T-helper 17 cell (primary cell): ENCODE data around the gene DPEP3. TPM values are rescaled to one million over a fixed set of nuclear protein-coding genes. Genes with fewer than 3 reads are reported as not detected.
A peak's percentile ranks its signal among the peaks of the same experiment; 100 is the strongest.
"Not testable (repeated sequence)": the region's sequence is repeated elsewhere in the genome, so short reads cannot be mapped to it uniquely, and the experiment has no call there.

Experiments
- ATAC-seq: fragments of 150-1000 bp; cut with Tn5 transposase; 2 replicates; pipeline ENCODE4 v1.10.0; 2021; ENCODE audit warnings: mild to moderate bottlenecking, moderate library complexity
- DNase-seq, 3 donors: peaks; one replicate each; pipeline versions ENCODE4 v3.0.0 to v3.0.0-alpha.2; 2020 to 2021
- H3K9me3 ChIP-seq: one replicate; pipeline ENCODE4 v1.7.0; 2013; ENCODE audit warnings: low read length, mild to moderate bottlenecking; ENCODE audit not compliant: control insufficient read depth, poor library complexity, severe bottlenecking
- H3K27ac Mint-ChIP-seq: one replicate; pipeline ENCODE4 v1.8.0; 2022; ENCODE audit warnings: mild to moderate bottlenecking, moderate library complexity, mixed read lengths
- H3K27me3 Mint-ChIP-seq: one replicate; pipeline ENCODE4 v1.8.0; 2022; ENCODE audit warnings: mixed read lengths
- H3K36me3 Mint-ChIP-seq: one replicate; pipeline ENCODE4 v1.8.0; 2022; ENCODE audit warnings: low read depth, mixed read lengths
- H3K4me1 Mint-ChIP-seq: one replicate; pipeline ENCODE4 v1.8.0; 2022; ENCODE audit warnings: mild to moderate bottlenecking, mixed read lengths
- H3K4me3 Mint-ChIP-seq: one replicate; pipeline ENCODE4 v1.8.0; 2022; ENCODE audit warnings: mild to moderate bottlenecking, moderate library complexity, mixed read lengths
- total RNA-seq, 4 donors: library from RNA in 2 of 4; stranded (reverse) in 2 of 4; gene quantifications; one replicate each; pipeline ENCODE4 v1.2.3 and lab custom pipeline; 2022 to 2026

DPEP3 gene, protein sequence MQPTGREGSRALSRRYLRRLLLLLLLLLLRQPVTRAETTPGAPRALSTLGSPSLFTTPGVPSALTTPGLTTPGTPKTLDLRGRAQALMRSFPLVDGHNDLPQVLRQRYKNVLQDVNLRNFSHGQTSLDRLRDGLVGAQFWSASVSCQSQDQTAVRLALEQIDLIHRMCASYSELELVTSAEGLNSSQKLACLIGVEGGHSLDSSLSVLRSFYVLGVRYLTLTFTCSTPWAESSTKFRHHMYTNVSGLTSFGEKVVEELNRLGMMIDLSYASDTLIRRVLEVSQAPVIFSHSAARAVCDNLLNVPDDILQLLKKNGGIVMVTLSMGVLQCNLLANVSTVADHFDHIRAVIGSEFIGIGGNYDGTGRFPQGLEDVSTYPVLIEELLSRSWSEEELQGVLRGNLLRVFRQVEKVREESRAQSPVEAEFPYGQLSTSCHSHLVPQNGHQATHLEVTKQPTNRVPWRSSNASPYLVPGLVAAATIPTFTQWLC
- total RNA-seq: under 1 TPM; 0.22 to 0.68 TPM
- 0.45 to 0.81 reads per million in 2 donors for total RNA-seq (lab: John Stamatoyannopoulos, UW)

- no peak within 1 kb of the TSS for H3K27ac Mint-ChIP-seq
- no peaks in the 10 kb centered on the region for H3K36me3 Mint-ChIP-seq
- no peak within 1 kb of the TSS for H3K4me3 Mint-ChIP-seq
- ATAC-seq (no peak), DNase-seq (no peak)
- H3K27me3 Mint-ChIP-seq: no peaks in the 10 kb centered on the region
- peaks cover 11% of the 10 kb centered on the region for H3K4me1 Mint-ChIP-seq
- no peaks in the 10 kb centered on the region for H3K9me3 ChIP-seq
Observed at GRCh38 chr16:67979955-67980678, at the start of gene DPEP3. TSS of gene DPEP3 (minus strand) at chr16:67980499. CDS start at chr16:67980380, 119 bp downstream.

- Mint-ChIP-seq H3K27ac (no peak overlapping the region), H3K4me1 (peaks cover 8% of the 10 kb centered on the region), H3K36me3 (peaks cover 7% of the 10 kb centered on the region), H3K27me3 (no peaks in the 10 kb centered on the region), H3K4me3 (no peak overlapping the region)
- ATAC-seq: no peak
- no peak for DNase-seq
- H3K9me3 ChIP-seq: no peaks in the 10 kb centered on the region
Observed at GRCh38 chr16:68028996-68029395, 48.7 kb upstream of the DPEP3 start.

DNA sequence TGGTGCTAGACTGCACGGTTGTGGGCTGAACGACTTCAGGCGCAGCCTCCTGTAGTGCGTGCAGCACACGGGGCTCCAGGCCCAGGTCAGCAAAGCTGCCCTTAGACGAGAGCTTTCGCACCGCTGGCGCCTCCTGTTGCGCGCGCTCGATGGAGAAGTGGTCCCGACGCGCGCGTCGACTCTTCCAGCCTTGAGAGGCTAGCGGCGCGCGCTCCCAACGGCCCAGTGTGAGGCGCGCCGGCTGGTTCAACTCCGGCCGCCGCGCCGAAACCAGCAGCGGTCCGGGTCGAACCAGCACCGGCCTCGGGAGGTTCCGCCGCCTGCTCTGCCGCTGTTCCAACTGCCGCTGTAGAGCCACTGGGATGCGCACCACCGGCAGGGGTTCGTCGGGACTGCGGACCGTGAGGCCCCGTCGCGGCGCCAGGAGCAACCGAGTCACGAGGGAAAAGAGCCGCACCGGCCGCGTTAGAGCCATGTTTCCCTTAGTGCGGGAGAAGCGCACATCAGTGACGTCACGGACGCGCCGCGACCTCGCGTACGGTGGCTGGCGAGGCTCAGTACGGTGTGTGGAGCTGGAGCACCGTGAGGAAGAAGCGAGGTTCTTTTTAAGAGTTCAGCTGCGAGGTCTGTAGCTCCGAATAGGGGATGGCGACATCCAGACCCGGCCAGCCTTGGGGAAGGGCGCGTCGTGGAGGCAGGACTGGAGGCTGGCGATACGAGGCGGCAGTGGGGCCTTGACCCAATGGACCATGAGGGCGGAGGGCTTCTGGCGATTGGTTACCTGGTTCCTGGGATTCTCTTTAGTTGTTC lies 42.6 kb upstream of the DPEP3 start, which contains the start of the genes DDX28 and DUS2:
Gene DDX28 (minus strand): TSS at position 505 of the 810 bp plus-strand sequence. CDS start 30 bp downstream, at position 475.
Gene DUS2 (plus strand): TSS at position 557 of the 810 bp plus-strand sequence. CDS start 14,740 bp downstream, outside the sequence.
- no peaks in the 10 kb centered on the region for H3K9me3 ChIP-seq
- DNase-seq: peak; percentile 80 to 94 (median 87)
- H3K36me3 Mint-ChIP-seq: peaks cover 7% of the 10 kb centered on the region
- peak within 1 kb of the TSS; percentile 100 for H3K4me3 Mint-ChIP-seq
- no peaks in the 10 kb centered on the region for H3K27me3 Mint-ChIP-seq
- H3K27ac Mint-ChIP-seq: peak within 1 kb of the TSS; percentile 97
- ATAC-seq: peak; percentile 94
- H3K4me1 Mint-ChIP-seq: peaks cover 23% of the 10 kb centered on the region

DNA sequence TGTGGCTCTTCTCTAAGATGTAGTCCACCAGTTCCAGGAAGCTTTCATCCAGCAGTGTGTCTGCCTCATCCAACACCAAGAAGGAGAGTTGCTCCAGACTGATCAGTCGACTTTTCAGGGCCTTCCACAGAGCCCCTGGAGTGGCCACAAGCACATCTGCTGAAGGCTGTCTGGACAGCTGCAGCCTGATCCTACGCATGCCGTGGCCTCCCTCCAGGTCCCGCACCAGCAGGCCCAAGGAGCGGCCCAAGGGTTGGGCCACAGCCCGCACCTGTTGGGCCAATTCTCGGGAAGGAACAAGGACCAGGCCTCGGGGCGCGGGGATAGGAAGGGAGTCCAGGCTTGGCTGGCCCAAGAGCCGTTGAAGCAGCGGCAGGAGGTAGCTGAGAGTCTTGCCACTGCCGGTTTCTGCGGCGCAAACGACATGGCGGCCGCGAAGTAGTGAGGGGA lies 42.0 kb upstream of the DPEP3 start:
- Mint-ChIP-seq H3K4me3 (peak overlapping the region; percentile 100), H3K4me1 (peaks cover 18% of the 10 kb centered on the region), H3K36me3 (peaks cover 3% of the 10 kb centered on the region), H3K27ac (peak overlapping the region; percentile 97), H3K27me3 (no peaks in the 10 kb centered on the region)
- ATAC-seq: no peak
- no peaks in the 10 kb centered on the region for H3K9me3 ChIP-seq
- no peak for DNase-seq

- DNase-seq: no peak
- H3K4me1 Mint-ChIP-seq: peaks cover 18% of the 10 kb centered on the region
- H3K27ac Mint-ChIP-seq: peak overlapping the region; percentile 47
- H3K36me3 Mint-ChIP-seq: peaks cover 3% of the 10 kb centered on the region
- ATAC-seq: no peak
- H3K27me3 Mint-ChIP-seq: no peaks in the 10 kb centered on the region
- H3K9me3 ChIP-seq: no peaks in the 10 kb centered on the region
- peak overlapping the region; percentile 100 for H3K4me3 Mint-ChIP-seq
Observed at GRCh38 chr16:68021490-68021889, 41.2 kb upstream of the DPEP3 start.

- Mint-ChIP-seq H3K27me3 (no peaks in the 10 kb centered on the region), H3K36me3 (peaks cover 3% of the 10 kb centered on the region), H3K4me1 (peaks cover 18% of the 10 kb centered on the region), H3K4me3 (no peak overlapping the region), H3K27ac (no peak overlapping the region)
- ATAC-seq: no peak
- DNase-seq: no peak
- no peaks in the 10 kb centered on the region for H3K9me3 ChIP-seq
Observed at GRCh38 chr16:68019167-68019680, 38.9 kb upstream of the DPEP3 start.

- peaks cover 5% of the 10 kb centered on the region for H3K4me1 Mint-ChIP-seq
- H3K36me3 Mint-ChIP-seq: no peaks in the 10 kb centered on the region
- no peaks in the 10 kb centered on the region for H3K9me3 ChIP-seq
- H3K4me3 Mint-ChIP-seq: no peak within 1 kb of the TSS
- no peaks in the 10 kb centered on the region for H3K27me3 Mint-ChIP-seq
- no peak for DNase-seq
- no peak for ATAC-seq
- H3K27ac Mint-ChIP-seq: peak within 1 kb of the TSS; percentile 34
Observed at GRCh38 chr16:68015681-68016080, 35.4 kb upstream of the DPEP3 start, which contains the start of gene DPEP2NB. TSS of gene DPEP2NB (minus strand) at chr16:68015911. CDS start at chr16:68015770, 141 bp downstream.

GRCh38 chr16:68013440-68013839 lies 33.1 kb upstream of the DPEP3 start:
- ATAC-seq: no peak
- H3K9me3 ChIP-seq: no peaks in the 10 kb centered on the region
- Mint-ChIP-seq H3K27ac (no peak overlapping the region), H3K4me3 (no peak overlapping the region), H3K4me1 (peaks cover 9% of the 10 kb centered on the region), H3K27me3 (no peaks in the 10 kb centered on the region), H3K36me3 (peaks cover 2% of the 10 kb centered on the region)
- no peak for DNase-seq

GRCh38 chr16:68009872-68010271 lies 29.6 kb upstream of the DPEP3 start:
- not testable (repeated sequence) for H3K9me3 ChIP-seq, H3K4me3 Mint-ChIP-seq, ATAC-seq, H3K27me3 Mint-ChIP-seq, H3K36me3 Mint-ChIP-seq, DNase-seq
- peaks cover 19% of the 10 kb centered on the region for H3K4me1 Mint-ChIP-seq
- H3K27ac Mint-ChIP-seq: peak overlapping the region; percentile 24

DNA sequence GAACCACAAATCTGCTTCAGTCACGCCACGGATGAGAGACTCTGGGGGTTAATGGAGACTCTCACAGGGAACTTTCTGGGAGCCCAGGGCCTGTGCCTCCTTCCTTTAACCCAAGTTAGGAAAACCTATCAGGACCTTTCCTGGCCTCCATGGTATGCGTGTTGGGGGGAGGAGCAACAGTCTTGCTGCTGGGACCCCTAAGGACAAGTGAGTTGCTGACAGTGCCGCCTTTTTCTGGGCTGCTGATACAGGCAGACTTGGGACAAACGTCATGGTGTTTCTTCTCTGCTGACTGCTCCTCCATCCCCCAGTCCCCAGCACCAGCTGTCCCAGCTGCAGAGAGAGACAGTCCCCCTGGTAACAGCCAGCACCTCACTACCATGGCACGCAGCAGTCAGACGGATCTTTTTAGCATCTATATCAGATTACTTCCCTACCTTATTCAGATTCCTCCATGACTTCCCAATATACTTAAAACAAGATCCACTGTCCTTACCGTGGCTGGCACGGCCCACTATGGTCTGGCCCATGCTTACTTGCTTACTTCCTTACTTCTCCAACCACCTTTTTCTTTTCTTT lies 28.9 kb upstream of the DPEP3 start:
- Mint-ChIP-seq H3K27me3 (no peaks in the 10 kb centered on the region), H3K36me3 (peaks cover 2% of the 10 kb centered on the region), H3K4me1 (peaks cover 22% of the 10 kb centered on the region), H3K4me3 (no peak overlapping the region), H3K27ac (peak overlapping the region; percentile 24)
- ATAC-seq (no peak), DNase-seq (no peak)
- no peaks in the 10 kb centered on the region for H3K9me3 ChIP-seq

GRCh38 chr16:68005786-68006286 lies 25.5 kb upstream of the DPEP3 start:
- Mint-ChIP-seq H3K4me3 (peak overlapping the region; percentile 68), H3K4me1 (peaks cover 26% of the 10 kb centered on the region), H3K36me3 (peaks cover 2% of the 10 kb centered on the region), H3K27ac (peak overlapping the region; percentile 90), H3K27me3 (no peaks in the 10 kb centered on the region)
- H3K9me3 ChIP-seq: no peaks in the 10 kb centered on the region
- DNase-seq (no peak), ATAC-seq (peak; percentile 95)

- Mint-ChIP-seq H3K27ac (peak overlapping the region; percentile 90), H3K36me3 (peaks cover 2% of the 10 kb centered on the region), H3K4me1 (peaks cover 26% of the 10 kb centered on the region), H3K27me3 (no peaks in the 10 kb centered on the region), H3K4me3 (no peak overlapping the region)
- no peaks in the 10 kb centered on the region for H3K9me3 ChIP-seq
- DNase-seq (no peak), ATAC-seq (no peak)
Observed at GRCh38 chr16:68005211-68005610, 24.9 kb upstream of the DPEP3 start.
